ENCODE results near the gene CD300H. TPM values are rescaled to one million over a fixed set of nuclear protein-coding genes. Genes with fewer than 3 reads are reported as not detected.

Gene CD300H
- total and polyA plus RNA-seq, 11 donors: 0.30 to 1.5 (median 0.69) TPM; not detected in 7

DNA sequence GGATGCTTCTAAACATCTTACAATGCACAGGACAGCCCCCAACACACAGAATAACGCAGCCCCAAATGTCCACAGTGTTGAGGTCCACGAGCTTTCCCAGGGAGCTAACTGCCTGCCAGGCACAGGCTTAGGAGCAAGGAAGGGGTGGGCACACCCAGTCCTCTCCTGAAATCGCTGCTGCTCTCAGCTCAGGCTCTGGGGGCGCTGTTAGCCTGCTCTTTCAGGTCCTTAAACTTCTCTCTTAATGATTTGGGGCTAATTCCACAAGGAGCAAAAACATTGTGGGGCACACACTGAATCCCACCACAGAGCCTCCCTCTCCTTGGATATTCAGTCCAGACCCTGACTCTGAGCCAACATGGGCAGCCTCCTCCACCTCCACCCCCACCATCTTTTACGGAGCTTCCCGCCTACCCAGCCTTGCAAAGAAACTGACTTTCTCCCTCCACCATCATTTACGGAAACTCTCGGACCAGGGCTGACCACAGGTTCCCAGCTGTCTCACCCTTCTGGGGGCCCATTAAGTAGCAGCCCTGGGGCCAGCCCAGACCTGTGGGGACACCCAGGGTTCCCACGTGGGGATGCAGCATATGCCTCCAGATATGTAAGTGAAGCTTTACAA lies 1.1 kb downstream of the CD300H start:
- Histone ChIP-seq H3K27ac (no peak overlapping the region), H3K4me1 (peaks cover 0 to 32% (median 0%) of the 10 kb centered on the region in 12 donors), H3K27me3 (peaks cover 0 to 21% (median 0%) of the 10 kb centered on the region in 9 donors), H3K4me3 (peak overlapping the region in 1 of 12 donors; percentile 10), H3K9me3 (no peaks in the 10 kb centered on the region), H3K36me3 (no peaks in the 10 kb centered on the region)
- intact Hi-C loops (cut with DNase I): no loop called here
- peak in 2 of 4 donors; percentile 31 to 46 for ATAC-seq
- WGBS, 4 donors: 28 to 40% (median 34%) methylated on average over 9 of the region's 9 CpGs
- peak in 1 of 5 donors; percentile 43 for DNase-seq
- TF ChIP-seq POLR2A (IDR thresholded peaks at IDR 0.05): no peak
- TF ChIP-seq, protein P1, sequence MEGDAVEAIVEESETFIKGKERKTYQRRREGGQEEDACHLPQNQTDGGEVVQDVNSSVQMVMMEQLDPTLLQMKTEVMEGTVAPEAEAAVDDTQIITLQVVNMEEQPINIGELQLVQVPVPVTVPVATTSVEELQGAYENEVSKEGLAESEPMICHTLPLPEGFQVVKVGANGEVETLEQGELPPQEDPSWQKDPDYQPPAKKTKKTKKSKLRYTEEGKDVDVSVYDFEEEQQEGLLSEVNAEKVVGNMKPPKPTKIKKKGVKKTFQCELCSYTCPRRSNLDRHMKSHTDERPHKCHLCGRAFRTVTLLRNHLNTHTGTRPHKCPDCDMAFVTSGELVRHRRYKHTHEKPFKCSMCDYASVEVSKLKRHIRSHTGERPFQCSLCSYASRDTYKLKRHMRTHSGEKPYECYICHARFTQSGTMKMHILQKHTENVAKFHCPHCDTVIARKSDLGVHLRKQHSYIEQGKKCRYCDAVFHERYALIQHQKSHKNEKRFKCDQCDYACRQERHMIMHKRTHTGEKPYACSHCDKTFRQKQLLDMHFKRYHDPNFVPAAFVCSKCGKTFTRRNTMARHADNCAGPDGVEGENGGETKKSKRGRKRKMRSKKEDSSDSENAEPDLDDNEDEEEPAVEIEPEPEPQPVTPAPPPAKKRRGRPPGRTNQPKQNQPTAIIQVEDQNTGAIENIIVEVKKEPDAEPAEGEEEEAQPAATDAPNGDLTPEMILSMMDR (IDR thresholded peaks at IDR 0.05): peak; percentile 19 to 55 (median 36)

DNA sequence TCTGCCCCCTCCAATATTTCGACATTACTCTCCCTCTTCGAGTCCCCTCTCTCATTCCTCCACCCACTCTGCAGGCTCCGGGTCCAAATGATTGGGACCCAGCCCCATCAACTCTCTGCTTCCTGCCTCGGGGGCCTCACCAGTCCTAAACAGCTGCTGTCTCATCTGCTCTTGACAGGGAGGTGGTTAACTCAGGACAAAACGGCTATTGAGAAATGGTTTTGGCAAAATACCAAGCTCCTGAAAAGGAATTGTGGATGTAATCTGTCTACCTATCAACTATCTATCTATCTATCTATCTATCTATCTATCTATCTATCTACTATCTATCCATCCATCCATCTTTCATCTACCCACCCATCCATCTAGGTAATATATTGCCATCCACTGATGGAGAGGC lies 2.2 kb downstream of the CD300H start:
- intact Hi-C loops (cut with DNase I): no loop called here
- Histone ChIP-seq H3K4me3 (no peak overlapping the region), H3K27me3 (peaks cover 0 to 23% (median 0%) of the 10 kb centered on the region in 9 donors), H3K36me3 (no peaks in the 10 kb centered on the region), H3K27ac (no peak overlapping the region), H3K4me1 (peaks cover 0 to 32% (median 0%) of the 10 kb centered on the region in 12 donors), H3K9me3 (no peaks in the 10 kb centered on the region)
- DNase-seq (no peak), ATAC-seq (no peak)
- WGBS, 4 donors: 42 to 61% (median 52%) methylated on average over 5 of the region's 5 CpGs
- TF ChIP-seq, protein P1 (IDR thresholded peaks at IDR 0.05): no peak
- TF ChIP-seq POLR2A (IDR thresholded peaks at IDR 0.05): no peak

DNA sequence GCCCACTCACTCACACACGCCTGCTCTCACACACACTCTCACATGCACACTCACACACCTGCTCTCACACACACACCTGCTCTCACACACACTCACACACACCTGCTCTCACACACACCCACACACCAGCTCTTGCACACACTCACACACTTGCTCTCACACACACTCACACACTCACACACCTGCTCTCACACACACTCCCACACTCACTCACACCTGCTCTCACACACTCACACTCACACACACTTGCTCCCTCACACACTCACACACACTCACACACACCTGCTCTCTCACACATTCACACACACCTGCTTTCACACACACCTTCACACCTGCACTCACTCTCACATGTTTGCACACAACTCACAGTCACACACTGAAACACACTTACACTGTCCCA lies 4.0 kb downstream of the CD300H start:
- no peak overlapping the region for H3K27ac ChIP-seq
- ATAC-seq (no peak), DNase-seq (no peak)
- intact Hi-C loops (cut with DNase I): no loop called here
- H3K27me3 ChIP-seq: peaks cover 0 to 30% (median 0%) of the 10 kb centered on the region in 9 donors
- H3K9me3 ChIP-seq: no peaks in the 10 kb centered on the region
- 88 to 97% (median 91%) methylated on average over 1 of the region's 1 CpG for WGBS, 4 donors
- H3K4me3 ChIP-seq: no peak overlapping the region
- peaks cover 0 to 22% (median 0%) of the 10 kb centered on the region in 12 donors for H3K4me1 ChIP-seq
- no peaks in the 10 kb centered on the region for H3K36me3 ChIP-seq
- TF ChIP-seq POLR2A (IDR thresholded peaks at IDR 0.05): no peak
- TF ChIP-seq, protein P1 (IDR thresholded peaks at IDR 0.05): no peak

DNA sequence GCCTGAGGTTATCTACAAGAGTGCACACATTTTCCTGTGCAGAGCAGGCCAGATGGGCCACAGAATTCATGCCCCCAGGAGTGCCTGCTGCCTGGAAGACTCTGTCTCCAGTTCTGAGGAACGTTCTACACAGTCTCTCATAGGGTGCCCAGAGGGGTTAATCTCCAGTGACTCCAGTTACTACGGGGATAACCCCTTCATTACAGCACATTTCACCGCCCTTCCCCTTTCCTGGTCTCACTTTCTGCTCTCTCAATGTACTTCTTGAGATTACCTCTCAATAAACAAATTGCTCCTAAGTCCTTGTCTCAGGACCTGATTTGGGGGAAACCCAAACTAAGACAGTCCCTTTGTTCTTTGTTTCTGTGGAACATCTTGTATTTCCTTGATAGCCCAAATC lies 5.7 kb downstream of the CD300H start:
- TF ChIP-seq, protein P1 (IDR thresholded peaks at IDR 0.05): no peak
- TF ChIP-seq POLR2A (IDR thresholded peaks at IDR 0.05): no peak
- Histone ChIP-seq H3K4me3 (no peak overlapping the region), H3K27ac (no peak overlapping the region), H3K4me1 (peaks cover 0 to 7% (median 0%) of the 10 kb centered on the region in 12 donors), H3K9me3 (no peaks in the 10 kb centered on the region), H3K27me3 (peaks cover 0 to 24% (median 0%) of the 10 kb centered on the region in 9 donors), H3K36me3 (no peaks in the 10 kb centered on the region)
- intact Hi-C loops (cut with DNase I): no loop called here
- ATAC-seq (no peak), DNase-seq (no peak)
- WGBS, 4 donors: 52 to 64% (median 58%) methylated on average over 3 of the region's 3 CpGs
